Stomach (tissue), 4 donors: ENCODE data around the gene SLC6A3.

ENCODE experiments used
- CTCF ChIP-seq, 7 experiments: fragments of 450-650 bp in 4 of 7; fragments of 200-600 bp in 3 of 7; sonication (generic) in 3 of 7; IDR thresholded peaks; one replicate each; pipeline ENCODE4 v1.5.1; 2016 to 2019; ENCODE audit warnings: antibody characterized with exemption in 7 of 7, control low read depth in 2 of 7, mild to moderate bottlenecking in 1 of 7
- POLR2A ChIP-seq, 4 donors: fragments of 450-650 bp; IDR thresholded peaks; one replicate each; pipeline ENCODE4 v1.6.1; 2016; ENCODE audit warnings: antibody characterized with exemption in 4 of 4, control low read depth in 2 of 4, mild to moderate bottlenecking in 1 of 4, moderate library complexity in 1 of 4
- POLR2AphosphoS5 ChIP-seq, 3 donors: sonication (generic); formaldehyde crosslinking; IDR thresholded peaks; one replicate each; pipeline ENCODE4 v1.6.1; 2016; ENCODE audit warnings: antibody characterized with exemption in 3 of 3

GRCh38 chr5:1446602-1447343 lies 1.5 kb upstream of the SLC6A3 start:
- TF ChIP-seq CTCF (IDR thresholded peaks at IDR 0.05) (no peak), POLR2A (IDR thresholded peaks at IDR 0.05) (no peak), POLR2AphosphoS5 (IDR thresholded peaks at IDR 0.05) (no peak)
